Measurements from ENCODE around the gene CGNL1. TPM values are rescaled to one million over a fixed set of nuclear protein-coding genes. Genes with fewer than 3 reads are reported as not detected.

CGNL1 gene
- polyA plus RNA-seq, 1 donor: 7.8 TPM

DNA sequence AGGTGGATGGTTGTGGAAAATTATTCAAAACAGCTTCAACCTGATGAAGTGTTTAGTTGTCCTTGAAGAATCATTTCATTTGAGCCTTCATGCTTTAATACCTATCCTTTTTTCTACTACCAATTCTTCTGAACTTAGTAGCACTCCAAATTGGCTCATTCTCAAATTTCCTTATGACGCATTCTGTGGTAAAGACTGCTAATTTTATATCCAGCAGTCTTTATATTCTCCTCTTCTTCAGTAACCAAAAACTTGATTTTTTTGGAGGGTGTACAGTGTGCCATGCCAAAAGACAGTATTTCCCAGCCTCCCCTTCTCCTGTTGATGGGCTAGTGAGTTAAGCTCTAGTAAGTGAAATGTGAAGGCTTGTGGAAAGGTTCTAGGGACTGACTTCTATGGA, 25.2 kb downstream of the CGNL1 start:
- DNase-seq: no peak
- Histone ChIP-seq H3K4me3 (ENCODE audit: low read length) (no peak overlapping the region), H3K27ac (ENCODE audit: low read length) (no peak overlapping the region), H3K9me3 (ENCODE audit: control insufficient read depth, low read depth, low read length) (no peaks in the 10 kb centered on the region), H3K4me1 (ENCODE audit: control insufficient read depth, insufficient read depth, low read length) (no peaks in the 10 kb centered on the region), H3K36me3 (ENCODE audit: control insufficient read depth, insufficient read depth, low read length) (no peaks in the 10 kb centered on the region), H3K27me3 (ENCODE audit: control insufficient read depth, insufficient read depth, low read length) (no peaks in the 10 kb centered on the region)
- 80% methylated on average over 1 of the region's 1 CpG for WGBS (ENCODE audit: insufficient coverage, low lambda C conversion rate)

DNA sequence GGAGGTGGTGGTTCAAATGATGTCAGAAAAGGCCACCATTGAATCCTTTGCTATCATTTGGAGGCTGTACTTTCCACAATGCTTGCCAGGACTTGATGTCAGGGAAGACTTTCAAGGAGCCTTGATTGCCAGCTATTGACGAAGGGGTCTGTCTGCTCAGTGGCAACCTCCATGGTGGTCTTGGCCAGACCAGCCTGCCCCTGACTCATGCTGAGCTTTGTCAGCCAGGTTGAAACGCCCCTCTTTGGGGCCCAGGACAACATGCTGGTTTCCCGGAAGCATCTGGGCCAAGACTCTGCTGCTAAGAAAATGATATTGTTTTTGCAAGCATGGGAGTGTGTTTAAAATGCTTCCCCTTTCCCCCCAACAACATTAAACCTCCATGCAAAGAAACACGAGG, 26.7 kb downstream of the CGNL1 start:
- H3K27ac ChIP-seq (ENCODE audit: low read length): no peak overlapping the region
- WGBS (ENCODE audit: insufficient coverage, low lambda C conversion rate): no CpG with 5 or more reads among the region's 4 CpGs

DNA sequence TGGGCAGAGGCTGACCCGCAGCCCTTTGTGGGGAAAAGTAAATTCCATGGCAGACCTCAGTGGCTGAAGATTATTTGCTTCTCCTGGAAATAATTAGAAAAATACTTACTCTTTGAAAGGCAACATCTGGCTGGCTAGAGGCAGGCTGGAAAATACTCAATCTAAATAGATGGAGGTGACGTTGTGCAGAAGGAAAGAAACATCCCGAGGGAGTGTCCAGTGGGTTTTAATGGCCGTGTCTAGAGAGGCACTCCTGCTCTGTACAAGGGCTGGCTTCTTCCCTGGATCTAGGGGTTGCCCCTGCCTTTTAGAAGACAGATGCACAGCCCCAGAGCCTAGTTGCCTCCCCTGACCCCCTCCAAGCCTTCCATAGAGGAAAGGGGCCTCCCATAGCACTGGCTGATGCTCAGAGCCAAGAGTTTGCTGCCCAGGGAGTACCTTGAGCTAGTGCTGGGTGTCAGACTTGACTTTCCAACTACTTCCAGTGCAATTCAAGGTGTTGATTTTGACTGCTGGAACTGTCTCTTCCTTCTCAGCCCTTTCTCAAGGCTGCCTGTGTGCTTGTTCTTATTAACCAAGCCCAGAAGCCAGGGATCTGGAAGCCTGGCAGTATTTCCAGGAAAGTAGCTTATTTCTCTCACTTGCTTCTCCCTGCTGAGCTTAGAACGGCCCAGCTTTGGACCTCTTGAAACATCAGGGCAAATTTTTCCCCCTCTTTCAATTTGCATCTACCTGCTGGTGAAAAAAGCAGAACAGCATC, 27.4 kb downstream of the CGNL1 start:
- Histone ChIP-seq H3K9me3 (ENCODE audit: control insufficient read depth, low read depth, low read length) (no peaks in the 10 kb centered on the region), H3K4me3 (ENCODE audit: low read length) (no peak overlapping the region), H3K4me1 (ENCODE audit: control insufficient read depth, insufficient read depth, low read length) (no peaks in the 10 kb centered on the region), H3K27ac (ENCODE audit: low read length) (no peak overlapping the region), H3K27me3 (ENCODE audit: control insufficient read depth, insufficient read depth, low read length) (no peaks in the 10 kb centered on the region), H3K36me3 (ENCODE audit: control insufficient read depth, insufficient read depth, low read length) (no peaks in the 10 kb centered on the region)
- WGBS (ENCODE audit: insufficient coverage, low lambda C conversion rate): no CpG with 5 or more reads among the region's 5 CpGs
- no peak for DNase-seq

More for the DNA sequence above, 26.7 kb downstream of the CGNL1 start:
- Histone ChIP-seq H3K27me3 (ENCODE audit: control insufficient read depth, insufficient read depth, low read length) (no peaks in the 10 kb centered on the region), H3K9me3 (ENCODE audit: control insufficient read depth, low read depth, low read length) (no peaks in the 10 kb centered on the region), H3K36me3 (ENCODE audit: control insufficient read depth, insufficient read depth, low read length) (no peaks in the 10 kb centered on the region), H3K4me1 (ENCODE audit: control insufficient read depth, insufficient read depth, low read length) (no peaks in the 10 kb centered on the region), H3K4me3 (ENCODE audit: low read length) (no peak overlapping the region)
- no peak for DNase-seq

DNA sequence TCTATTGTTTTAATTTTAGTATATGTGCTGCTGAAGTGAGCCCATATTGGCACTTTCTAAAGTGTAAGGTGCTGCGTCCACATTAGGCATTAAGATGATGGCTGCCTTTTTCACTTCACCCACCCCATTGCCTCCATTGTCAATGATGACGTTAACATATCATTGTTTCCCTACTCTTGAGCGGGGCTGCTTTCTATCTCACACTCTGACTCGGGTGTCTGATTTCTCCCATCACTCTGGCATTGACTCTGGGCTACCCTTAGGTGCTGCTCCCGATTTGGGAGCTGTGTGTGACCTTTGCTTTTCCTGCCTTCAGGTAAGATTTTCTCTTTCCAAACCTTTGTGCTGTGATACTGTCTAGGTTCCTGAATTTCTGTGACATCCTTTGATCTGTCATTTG, 28.8 kb downstream of the CGNL1 start:
- Histone ChIP-seq H3K27me3 (ENCODE audit: control insufficient read depth, insufficient read depth, low read length) (no peaks in the 10 kb centered on the region), H3K9me3 (ENCODE audit: control insufficient read depth, low read depth, low read length) (no peaks in the 10 kb centered on the region), H3K4me3 (ENCODE audit: low read length) (no peak overlapping the region), H3K36me3 (ENCODE audit: control insufficient read depth, insufficient read depth, low read length) (no peaks in the 10 kb centered on the region), H3K4me1 (ENCODE audit: control insufficient read depth, insufficient read depth, low read length) (no peaks in the 10 kb centered on the region), H3K27ac (ENCODE audit: low read length) (no peak overlapping the region)
- no peak for DNase-seq
- 90% methylated on average over 2 of the region's 5 CpGs for WGBS (ENCODE audit: insufficient coverage, low lambda C conversion rate)

DNA sequence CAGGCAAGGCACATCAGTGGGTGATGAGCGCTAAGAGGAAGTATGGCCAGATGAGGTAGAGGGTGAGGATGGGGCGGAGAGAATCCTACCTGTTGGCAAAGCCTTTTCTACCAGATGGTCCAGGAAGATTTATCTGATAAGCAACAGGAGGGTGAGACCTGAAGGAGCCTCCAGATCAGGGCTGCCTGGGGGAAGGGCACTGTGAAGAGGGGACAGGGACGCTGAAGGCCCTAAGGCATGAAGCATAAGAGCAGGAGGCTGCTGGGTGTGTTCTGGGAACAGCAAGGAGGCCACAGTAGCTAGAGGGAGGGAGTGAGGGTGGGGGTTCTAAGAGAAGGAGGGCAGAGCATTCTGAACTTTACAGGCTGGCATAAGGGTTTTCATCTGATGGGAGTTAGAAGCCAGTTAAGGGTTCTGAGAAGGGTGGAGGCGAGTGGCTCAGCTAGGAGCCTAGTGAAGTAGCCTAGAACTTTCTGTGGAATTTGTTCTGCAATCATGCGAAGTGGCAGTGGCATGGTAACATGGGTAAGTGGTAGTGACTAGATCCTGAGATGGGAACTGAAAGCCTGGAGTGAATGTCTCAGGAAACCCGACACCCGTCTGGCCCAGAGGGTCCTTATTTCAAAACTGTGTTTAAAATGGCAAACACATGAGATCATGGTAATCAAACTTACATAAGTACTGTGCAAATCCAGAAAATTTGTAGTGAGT, 29.9 kb downstream of the CGNL1 start:
- Histone ChIP-seq H3K9me3 (ENCODE audit: control insufficient read depth, low read depth, low read length) (no peaks in the 10 kb centered on the region), H3K36me3 (ENCODE audit: control insufficient read depth, insufficient read depth, low read length) (no peaks in the 10 kb centered on the region), H3K27me3 (ENCODE audit: control insufficient read depth, insufficient read depth, low read length) (no peaks in the 10 kb centered on the region), H3K27ac (ENCODE audit: low read length) (no peak overlapping the region), H3K4me1 (ENCODE audit: control insufficient read depth, insufficient read depth, low read length) (no peaks in the 10 kb centered on the region), H3K4me3 (ENCODE audit: low read length) (no peak overlapping the region)
- WGBS (ENCODE audit: insufficient coverage, low lambda C conversion rate): no CpG with 5 or more reads among the region's 7 CpGs
- DNase-seq: no peak

DNA sequence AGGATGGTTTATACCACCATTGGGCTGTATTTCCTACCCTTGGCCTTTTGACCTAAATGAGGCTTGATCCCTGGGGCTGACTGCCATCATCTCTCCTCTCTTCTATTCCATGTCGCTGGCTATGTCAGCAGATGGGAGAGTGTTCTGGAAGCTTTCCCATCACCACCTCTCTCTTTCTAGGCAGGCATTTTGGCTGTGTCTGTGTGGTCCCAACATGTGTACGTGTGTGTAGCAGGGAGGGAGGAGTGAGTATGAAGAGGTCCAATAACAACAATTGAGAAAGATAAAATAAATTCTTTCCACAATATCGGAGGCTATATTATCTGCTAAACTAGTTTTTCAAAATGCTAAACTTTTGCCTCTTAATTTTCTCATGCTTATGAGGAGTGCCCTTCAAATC, 34.1 kb downstream of the CGNL1 start:
- H3K4me1 ChIP-seq (ENCODE audit: control insufficient read depth, insufficient read depth, low read length): no peaks in the 10 kb centered on the region
- no peak overlapping the region for H3K4me3 ChIP-seq (ENCODE audit: low read length)
- no peaks in the 10 kb centered on the region for H3K27me3 ChIP-seq (ENCODE audit: control insufficient read depth, insufficient read depth, low read length)
- DNase-seq: no peak
- H3K36me3 ChIP-seq (ENCODE audit: control insufficient read depth, insufficient read depth, low read length): no peaks in the 10 kb centered on the region
- no peaks in the 10 kb centered on the region for H3K9me3 ChIP-seq (ENCODE audit: control insufficient read depth, low read depth, low read length)
- H3K27ac ChIP-seq (ENCODE audit: low read length): no peak overlapping the region
- 60% methylated on average over 1 of the region's 3 CpGs for WGBS (ENCODE audit: insufficient coverage, low lambda C conversion rate)

DNA sequence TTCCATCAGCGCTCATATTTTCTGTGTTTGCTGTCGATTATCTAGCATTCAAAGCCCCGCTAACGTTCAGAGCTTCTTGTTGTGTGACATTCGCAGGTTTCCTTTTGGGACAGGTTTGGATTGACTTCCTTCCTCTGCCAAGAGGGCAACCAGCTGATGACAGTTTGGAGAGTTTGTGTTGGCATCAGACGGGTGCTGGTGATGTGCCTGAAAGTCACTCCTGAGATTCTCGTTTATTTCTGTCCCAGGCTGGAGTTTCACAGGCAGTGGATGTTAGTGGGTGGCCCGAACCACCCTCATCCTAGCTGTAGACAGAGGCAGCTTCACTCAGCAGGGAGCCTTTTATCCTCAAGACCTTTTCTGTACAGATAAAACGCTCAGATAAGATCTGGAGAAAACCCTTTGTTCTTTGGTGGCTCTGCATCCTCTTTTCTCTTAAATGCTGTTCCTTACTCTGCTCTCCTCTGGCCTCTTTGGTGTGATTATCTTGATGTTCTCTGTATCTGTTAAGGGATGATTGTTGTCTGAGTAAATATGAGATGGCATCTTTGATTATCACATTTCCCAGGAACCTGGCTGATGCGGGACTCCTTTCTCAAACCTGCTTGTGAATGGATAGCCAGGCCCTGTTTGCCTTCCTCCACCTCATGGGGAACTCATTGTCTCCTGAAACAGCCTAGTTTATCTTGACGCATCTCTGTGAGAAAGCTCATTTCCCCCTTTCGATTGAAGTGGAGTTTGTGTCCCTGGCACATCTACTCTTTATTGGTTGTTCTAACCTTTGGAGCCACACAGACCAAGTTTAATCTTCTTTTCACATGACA, 35.9 kb downstream of the CGNL1 start:
- Histone ChIP-seq H3K27me3 (ENCODE audit: control insufficient read depth, insufficient read depth, low read length) (no peaks in the 10 kb centered on the region), H3K9me3 (ENCODE audit: control insufficient read depth, low read depth, low read length) (no peaks in the 10 kb centered on the region), H3K27ac (ENCODE audit: low read length) (no peak overlapping the region), H3K4me3 (ENCODE audit: low read length) (no peak overlapping the region), H3K36me3 (ENCODE audit: control insufficient read depth, insufficient read depth, low read length) (no peaks in the 10 kb centered on the region), H3K4me1 (ENCODE audit: control insufficient read depth, insufficient read depth, low read length) (no peaks in the 10 kb centered on the region)
- no peak for DNase-seq
- WGBS (ENCODE audit: insufficient coverage, low lambda C conversion rate): 60% methylated on average over 2 of the region's 12 CpGs

DNA sequence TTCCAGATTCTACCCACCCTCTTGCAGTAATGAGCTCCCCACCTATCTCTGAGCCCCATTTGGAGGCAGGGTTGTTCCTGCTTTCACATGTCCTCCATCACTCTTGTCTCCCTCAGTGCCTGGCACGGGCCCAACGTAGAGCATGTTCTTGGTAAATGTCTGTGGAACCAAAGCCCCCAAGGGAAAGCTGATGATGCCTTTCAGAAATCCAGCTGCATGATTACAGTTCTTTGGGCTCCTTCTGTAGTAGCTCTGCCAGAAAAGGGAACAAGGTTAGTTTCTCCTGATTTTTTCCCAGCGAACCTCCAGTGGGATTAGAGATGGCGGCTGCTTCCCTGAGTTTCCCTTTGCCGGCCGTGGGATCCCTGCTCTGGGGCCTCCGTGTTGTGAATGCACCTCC, 39.3 kb downstream of the CGNL1 start:
- no peaks in the 10 kb centered on the region for H3K27me3 ChIP-seq (ENCODE audit: control insufficient read depth, insufficient read depth, low read length)
- H3K9me3 ChIP-seq (ENCODE audit: control insufficient read depth, low read depth, low read length): no peaks in the 10 kb centered on the region
- WGBS (ENCODE audit: insufficient coverage, low lambda C conversion rate): 100% methylated on average over 3 of the region's 7 CpGs
- no peak overlapping the region for H3K4me3 ChIP-seq (ENCODE audit: low read length)
- H3K4me1 ChIP-seq (ENCODE audit: control insufficient read depth, insufficient read depth, low read length): no peaks in the 10 kb centered on the region
- no peak for DNase-seq
- no peaks in the 10 kb centered on the region for H3K36me3 ChIP-seq (ENCODE audit: control insufficient read depth, insufficient read depth, low read length)
- H3K27ac ChIP-seq (ENCODE audit: low read length): no peak overlapping the region

DNA sequence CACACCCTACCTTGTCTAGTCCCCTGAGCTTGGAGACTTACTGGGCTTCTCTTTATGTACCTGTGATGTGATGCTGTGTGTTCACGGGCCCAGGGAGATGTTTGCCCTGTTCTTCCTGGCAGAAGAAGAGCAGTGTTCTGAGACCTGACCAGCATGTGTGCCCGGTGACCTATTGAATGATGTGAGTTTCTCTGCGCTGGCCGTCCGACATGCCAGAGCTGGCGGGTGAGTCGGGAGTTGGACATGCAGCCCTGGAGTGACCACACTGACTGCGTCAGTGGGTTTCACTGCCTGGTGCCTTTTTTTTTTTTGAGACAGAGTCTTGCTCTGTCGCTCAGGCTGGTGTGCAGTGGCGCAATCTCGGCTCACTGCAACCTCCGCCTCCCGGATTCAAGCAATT, 42.3 kb downstream of the CGNL1 start:
- DNase-seq: no peak
- Histone ChIP-seq H3K4me3 (ENCODE audit: low read length) (no peak overlapping the region), H3K9me3 (ENCODE audit: control insufficient read depth, low read depth, low read length) (no peaks in the 10 kb centered on the region), H3K27ac (ENCODE audit: low read length) (no peak overlapping the region), H3K4me1 (ENCODE audit: control insufficient read depth, insufficient read depth, low read length) (peaks cover 12% of the 10 kb centered on the region), H3K36me3 (ENCODE audit: control insufficient read depth, insufficient read depth, low read length) (no peaks in the 10 kb centered on the region), H3K27me3 (ENCODE audit: control insufficient read depth, insufficient read depth, low read length) (no peaks in the 10 kb centered on the region)
- WGBS (ENCODE audit: insufficient coverage, low lambda C conversion rate): no CpG with 5 or more reads among the region's 13 CpGs

DNA sequence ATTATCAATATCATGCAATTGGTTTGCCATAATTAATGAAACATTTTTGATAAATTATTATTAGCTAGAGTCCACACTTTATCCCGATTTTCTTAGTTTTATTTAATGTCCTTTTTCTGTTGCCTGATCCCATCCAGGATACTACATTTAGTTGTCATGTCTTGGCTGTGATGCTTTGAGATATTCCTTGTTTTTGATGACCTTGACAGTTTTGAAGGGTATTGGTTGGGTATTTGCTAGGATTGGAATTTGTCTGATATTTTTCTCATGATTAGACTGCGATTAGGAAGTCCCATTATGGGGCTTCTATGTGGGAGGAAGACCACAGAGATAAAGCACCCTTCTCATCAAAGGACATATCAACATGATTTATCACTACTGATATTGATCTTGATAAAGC, 43.0 kb downstream of the CGNL1 start:
- Histone ChIP-seq H3K4me1 (ENCODE audit: control insufficient read depth, insufficient read depth, low read length) (peaks cover 12% of the 10 kb centered on the region), H3K9me3 (ENCODE audit: control insufficient read depth, low read depth, low read length) (no peaks in the 10 kb centered on the region), H3K27ac (ENCODE audit: low read length) (no peak overlapping the region), H3K4me3 (ENCODE audit: low read length) (no peak overlapping the region), H3K36me3 (ENCODE audit: control insufficient read depth, insufficient read depth, low read length) (no peaks in the 10 kb centered on the region), H3K27me3 (ENCODE audit: control insufficient read depth, insufficient read depth, low read length) (no peaks in the 10 kb centered on the region)
- WGBS (ENCODE audit: insufficient coverage, low lambda C conversion rate): 88% methylated on average over 1 of the region's 2 CpGs
- DNase-seq: no peak
